GM18867 (cell line): ENCODE results near the gene HOXC11.

Experiments
- ATAC-seq: cut with Tn5 transposase; IDR thresholded peaks from one replicate; pipeline ENCODE4 v1.9.1; 2021; ENCODE audit warnings: mild to moderate bottlenecking, moderate library complexity; ENCODE audit not compliant: unreplicated experiment

The HOXC11 gene

DNA sequence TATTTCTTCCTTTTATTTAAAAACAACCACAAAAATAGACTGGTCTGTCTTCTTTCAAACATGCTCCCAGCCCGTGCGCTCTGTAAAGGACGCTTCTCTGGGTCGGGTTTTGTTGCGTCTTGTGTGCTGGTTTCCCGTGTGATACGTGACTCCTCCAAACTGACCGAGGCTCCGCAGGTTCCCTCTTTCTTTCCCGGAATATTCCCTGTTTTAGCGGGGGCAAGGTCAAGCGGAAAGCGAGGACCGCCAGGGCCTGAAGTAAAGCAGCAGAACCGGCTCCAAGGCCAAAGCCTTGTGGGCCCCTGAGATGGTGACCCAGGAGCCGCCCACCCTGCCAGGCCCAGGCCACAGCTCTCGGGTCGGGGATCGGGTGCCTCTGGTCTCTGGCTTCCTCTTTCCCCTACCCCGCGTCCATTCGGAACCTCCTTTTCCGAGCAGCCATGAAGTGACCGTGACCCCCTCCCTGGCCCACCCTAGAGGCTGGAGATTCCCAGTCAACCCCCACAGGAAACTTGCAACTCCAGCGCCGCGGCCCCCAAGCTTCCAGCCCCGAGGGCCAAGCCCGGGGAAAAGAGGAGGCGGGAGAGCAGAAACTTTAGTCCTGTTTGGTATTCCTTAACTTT is 11.1 kb downstream of the HOXC11 start:
- no peak for ATAC-seq

- ATAC-seq: peak; percentile 57
Measured at GRCh38 chr12:53984901-53985691, 12.2 kb downstream of the HOXC11 start, which contains the start of gene HOXC10. Gene HOXC10, plus strand, starts transcription at chr12:53985146. Its CDS starts 114 bp downstream, at chr12:53985260.

GRCh38 chr12:53985692-53985993 is 12.7 kb downstream of the HOXC11 start:
- no peak for ATAC-seq

GRCh38 chr12:53985994-53986685 is 13.2 kb downstream of the HOXC11 start:
- ATAC-seq: no peak

GRCh38 chr12:53986686-53987483 is 14.0 kb downstream of the HOXC11 start:
- ATAC-seq: no peak

DNA sequence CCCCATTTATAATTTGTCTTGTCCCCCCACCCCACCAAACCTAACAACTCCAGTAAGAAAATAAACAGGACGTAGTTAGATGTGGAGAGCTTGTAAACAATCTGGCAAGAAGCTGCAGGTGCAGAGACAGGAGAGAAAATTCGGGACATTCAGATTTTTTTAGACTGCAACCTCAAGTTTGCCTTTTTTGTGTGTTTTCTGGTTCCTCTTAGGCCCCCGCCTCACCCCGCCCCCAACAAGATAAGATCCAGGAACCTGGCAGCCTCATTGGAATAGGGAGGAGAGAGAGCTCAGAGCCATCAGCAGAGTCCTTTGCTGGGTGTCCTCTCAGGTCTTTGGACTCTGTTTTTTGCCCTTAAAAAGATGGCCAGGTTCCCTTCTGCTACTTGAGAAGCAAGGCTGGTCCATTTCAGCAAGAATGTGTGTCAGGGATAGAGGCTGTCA is 14.9 kb downstream of the HOXC11 start:
- ATAC-seq: no peak

DNA sequence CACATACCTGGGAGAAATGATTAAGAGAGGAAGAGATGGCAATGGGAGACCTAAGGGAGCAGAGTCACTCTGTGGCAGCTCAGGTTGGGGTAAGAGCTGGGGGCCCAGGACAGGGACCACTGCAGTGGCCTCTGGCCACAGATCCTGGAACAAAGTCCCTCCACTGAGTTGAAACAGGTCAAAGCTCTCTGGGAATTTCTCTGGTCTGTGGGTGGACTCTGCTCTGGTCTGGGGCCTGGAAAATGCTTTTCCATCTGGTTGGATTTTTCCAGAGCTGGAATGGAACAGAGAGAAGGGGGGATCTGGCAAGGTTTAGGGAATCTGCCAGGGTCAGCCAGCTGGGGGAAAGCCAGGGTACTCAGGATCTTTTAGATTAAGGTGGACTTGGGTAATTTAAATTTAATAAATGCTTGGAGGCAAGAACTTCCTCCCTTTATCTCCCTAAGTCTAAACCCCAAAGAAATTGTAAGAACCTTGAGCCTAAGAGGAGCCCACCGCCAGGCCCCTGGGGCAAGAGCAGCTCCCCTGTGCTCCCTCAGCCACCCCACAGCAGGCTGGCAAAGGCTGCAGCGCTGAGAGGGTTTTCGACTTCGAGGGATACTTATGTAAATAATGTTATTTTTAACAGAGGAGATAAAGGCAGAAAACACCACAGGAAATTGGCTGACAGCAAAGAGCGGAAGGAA is 15.8 kb downstream of the HOXC11 start:
- ATAC-seq: no peak

DNA sequence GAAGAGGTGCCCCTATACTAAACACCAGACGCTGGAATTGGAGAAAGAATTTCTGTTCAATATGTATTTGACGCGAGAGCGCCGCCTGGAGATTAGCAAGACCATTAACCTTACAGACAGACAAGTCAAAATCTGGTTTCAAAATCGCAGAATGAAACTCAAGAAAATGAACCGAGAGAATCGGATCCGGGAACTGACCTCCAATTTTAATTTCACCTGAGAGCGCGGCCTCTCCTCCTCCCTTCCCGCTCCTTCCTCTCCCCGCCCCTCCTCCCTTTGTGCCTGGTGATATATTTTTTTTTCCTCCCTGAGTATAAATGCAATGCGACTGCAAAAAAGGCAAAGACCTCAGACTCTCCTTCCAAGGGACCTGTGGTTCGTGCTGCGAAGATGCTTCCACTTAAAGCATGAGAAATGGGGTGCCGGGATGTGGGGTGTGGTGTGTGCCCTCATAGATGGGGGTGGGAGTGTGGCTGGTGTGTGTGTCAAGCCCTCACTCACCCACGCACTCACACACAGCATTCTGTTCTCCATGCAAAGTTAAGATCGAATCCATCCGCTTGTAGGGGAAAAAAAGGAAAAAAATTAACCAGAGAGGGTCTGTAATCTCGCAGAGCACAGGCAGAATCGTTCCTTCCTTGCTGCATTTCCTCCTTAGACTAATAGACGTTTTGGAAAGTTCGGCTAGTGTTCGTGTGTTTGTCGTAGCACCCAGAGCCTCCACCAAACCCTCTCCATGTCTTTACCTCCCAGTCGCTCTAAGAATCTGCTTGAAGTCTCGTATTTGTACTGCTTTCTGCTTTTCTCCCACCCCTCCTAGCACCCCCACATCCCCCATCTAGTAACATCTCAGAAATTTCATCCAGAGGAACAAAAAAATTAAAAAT is 16.5 kb downstream of the HOXC11 start:
- ATAC-seq: no peak

DNA sequence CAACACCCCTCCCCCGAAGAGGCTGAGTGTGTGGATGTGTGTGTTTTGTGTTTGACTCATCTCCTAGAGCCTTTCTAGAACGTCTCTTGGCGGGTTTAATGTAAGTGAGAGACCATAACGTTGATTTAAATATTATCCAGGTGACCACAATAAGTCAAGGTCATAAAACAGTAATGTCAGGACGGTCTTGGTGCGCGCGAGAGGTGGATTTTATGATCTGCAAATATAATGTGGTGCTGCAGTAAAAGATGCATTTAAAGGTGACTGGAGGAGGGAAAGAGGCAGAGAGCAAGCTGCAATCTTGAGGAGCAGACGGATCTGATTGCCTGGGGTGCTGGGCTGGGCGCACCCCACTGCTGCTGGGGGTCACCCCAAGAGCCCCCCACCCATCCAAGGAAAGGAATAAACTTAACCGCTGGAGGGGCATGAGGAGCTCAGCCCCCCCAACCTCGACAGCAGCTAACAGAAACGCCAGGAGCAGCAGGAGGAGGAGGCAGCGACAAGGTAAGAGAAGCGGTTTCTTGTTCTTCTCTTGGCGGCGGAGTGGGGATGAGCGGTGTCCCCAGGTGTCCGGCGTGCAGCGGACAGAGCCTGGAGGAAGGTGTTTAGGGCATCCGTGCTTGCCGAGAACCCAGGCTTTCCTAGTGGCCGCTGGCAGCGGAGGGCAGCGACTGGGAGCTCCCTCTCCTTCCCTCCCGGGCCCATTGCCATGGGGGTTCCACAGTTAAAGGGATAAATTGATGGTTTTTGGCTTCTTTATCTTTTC is 17.6 kb downstream of the HOXC11 start:
- no peak for ATAC-seq

- no peak for ATAC-seq
Measured at GRCh38 chr12:53991077-53991460, 18.1 kb downstream of the HOXC11 start.

GRCh38 chr12:53992377-53992889 is 19.5 kb downstream of the HOXC11 start:
- ATAC-seq: no peak

DNA sequence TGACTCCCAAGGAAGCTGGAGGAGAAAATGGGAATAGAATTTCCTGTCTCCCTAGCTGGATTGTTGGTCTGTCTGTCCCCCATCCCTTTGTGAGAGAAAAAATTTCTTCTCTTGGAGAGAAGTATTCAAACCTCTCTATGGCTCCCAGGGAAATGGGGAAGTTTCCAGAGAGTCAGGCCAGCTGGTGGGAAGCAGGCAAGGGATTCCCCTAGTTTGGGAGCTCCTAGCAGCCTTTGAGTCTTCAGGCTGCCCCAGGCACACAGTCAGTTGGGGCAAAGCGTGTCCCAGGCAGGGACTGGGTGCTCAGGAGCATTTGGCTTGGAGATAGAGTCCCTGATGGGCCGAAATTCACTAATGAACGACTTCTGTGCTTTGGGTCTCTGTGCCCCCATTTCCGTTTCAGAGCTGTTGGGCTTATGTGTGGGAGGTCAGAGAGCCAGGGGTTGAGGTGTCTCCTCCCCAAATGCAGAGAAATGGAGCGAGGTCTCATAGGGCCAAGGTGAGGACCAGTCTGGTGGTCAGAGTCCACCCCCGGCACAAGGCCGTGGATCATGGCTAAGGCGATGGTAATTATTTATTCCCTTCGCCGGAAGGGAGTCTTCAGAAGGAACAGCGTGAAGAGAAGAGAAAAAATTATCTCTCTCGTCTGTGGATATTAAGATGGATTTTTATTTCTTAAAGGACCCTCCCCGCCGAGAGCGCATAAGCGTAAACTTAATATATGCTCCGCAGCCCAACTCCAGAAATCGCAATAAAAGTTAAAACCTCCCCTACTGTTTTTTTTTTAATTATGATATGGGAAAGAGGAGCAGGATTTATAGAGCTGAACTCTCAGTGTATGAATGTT is 20.5 kb downstream of the HOXC11 start:
- ATAC-seq: no peak

GRCh38 chr12:53994009-53994263 is 21.0 kb downstream of the HOXC11 start:
- no peak for ATAC-seq

DNA sequence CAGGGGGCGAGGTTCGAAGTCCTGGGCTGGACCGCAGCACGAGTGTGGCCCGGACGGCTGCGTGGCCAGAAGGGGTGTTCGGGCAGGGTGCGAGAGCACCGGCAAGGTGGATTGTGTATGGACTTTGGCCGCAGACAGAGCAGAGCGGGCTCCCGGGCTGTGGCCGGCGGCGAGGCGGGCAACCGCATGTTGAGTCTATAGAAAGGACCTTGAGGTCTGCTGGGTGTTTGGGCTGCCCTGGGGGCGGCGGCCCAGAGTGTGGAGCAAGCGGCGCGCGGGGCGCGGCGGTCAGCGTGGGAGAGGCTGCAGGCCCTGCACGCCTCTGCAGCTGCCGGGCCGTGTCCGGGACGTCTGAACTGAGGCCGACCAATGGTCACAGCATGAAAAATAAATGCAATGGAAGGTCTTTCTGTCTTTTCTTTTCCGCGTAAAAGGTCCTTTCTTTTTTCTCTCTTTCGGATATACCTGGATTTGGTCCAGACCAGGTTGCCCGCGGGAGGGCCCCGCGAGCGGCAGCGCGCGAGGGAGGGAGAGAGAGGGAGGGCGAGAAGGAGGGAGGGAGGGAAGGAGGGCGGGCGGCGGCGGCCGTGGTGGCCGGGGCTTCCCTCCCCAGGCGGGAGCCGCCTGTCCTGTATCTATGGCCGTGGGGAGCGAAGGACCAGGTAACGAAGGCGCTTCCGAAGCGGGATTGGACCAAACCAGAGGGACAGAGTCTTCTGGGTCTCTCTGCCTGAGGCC is 21.5 kb downstream of the HOXC11 start:
- ATAC-seq: no peak

- no peak for ATAC-seq
Measured at GRCh38 chr12:53995002-53995377, 22.1 kb downstream of the HOXC11 start.

- no peak for ATAC-seq
Measured at GRCh38 chr12:53995378-53996239, 22.7 kb downstream of the HOXC11 start.
